Cardiac septum (tissue), 1 donor: Measurements from ENCODE around the gene FJX1. TPM values are rescaled to one million over a fixed set of nuclear protein-coding genes. Genes with fewer than 3 reads are reported as not detected.
"Not testable (repeated sequence)": the region's sequence is repeated elsewhere in the genome, so short reads cannot be mapped to it uniquely, and the experiment has no call there.

Experiments used
- DNase-seq: peaks from one replicate; pipeline ENCODE4 v3.0.0-alpha.2; 2020; ENCODE audit warnings: low spot score
- intact Hi-C: fragments of 100-400 bp; cut with DNase I; formaldehyde crosslinking; loops from one replicate; pipeline ENCODE4 v1.14.0; 2022
- total RNA-seq: library from RNA; stranded (reverse); fragmentation: NEBNext Ultra II Directional; extraction: Animal tissue kit (Norgen Biotek cat#: 25700); gene quantifications from one replicate; pipeline ENCODE4 v1.2.1, GENCODE V29; 2021
- donor health status: DM: no; HTN: no; CAD: no.

FJX1 gene
- total RNA-seq, 1 donor from 2014 or later = 3.6 TPM

DNA sequence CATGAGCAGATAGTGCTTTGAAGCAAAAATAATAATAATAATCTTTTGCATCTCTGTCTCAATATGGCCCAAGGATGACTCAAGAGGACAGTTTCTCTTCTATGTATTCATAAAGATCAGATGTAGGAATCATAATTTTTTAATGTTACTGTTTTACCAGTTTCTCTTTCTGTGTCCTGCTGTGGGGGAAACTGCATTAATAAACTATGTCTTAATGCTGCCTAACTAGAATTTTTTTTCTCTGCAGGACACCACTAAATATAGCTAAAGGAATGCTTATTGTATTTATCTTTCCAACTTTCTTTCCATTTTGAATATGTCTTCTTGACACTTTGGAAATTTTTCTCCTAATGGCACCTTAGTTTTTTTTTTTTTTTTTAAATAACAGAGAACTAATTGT, 6.5 kb downstream of the FJX1 start:
- no peak for DNase-seq
- intact Hi-C loops = no loop called here

DNA sequence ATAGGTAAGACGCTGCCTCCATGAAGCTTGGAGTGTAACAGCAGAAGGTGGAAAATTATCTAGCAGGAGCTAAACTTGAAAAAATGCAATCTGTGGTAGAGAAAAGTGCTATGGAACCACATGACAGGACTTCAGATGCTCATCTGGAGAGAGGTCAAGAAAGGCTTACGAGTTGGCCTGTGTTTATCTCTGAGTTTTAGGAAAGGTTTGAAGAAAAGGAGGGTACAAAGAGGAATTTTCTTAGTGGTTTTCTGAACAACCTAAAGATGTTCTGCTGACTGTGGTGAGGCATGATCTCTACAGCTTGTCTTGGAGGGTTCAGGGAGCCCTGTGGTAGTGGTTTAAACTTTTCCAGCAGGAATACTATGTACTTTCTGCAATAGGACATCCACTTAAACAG, 8.2 kb downstream of the FJX1 start:
- DNase-seq = no peak
- intact Hi-C loops = no loop called here

DNA sequence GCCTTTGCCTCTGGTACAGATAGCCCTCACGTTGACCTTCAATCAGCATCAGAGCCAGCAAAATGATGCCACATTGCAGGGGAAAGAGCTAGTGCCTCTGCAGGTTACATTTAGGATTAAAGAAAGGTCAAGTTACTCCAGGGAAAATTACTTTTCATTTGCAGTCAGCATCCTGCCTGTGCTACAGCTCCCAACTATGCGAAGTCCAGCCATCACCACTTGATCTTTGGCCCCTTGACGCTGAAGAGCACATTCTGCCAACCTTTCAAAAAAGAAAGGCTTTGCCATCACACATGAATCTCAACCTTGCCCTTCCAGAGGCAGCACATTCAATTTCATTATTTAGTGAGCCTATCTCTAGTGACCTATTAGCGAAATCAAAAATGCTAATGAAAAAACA, 11.3 kb downstream of the FJX1 start:
- intact Hi-C loops = no loop called here

DNA sequence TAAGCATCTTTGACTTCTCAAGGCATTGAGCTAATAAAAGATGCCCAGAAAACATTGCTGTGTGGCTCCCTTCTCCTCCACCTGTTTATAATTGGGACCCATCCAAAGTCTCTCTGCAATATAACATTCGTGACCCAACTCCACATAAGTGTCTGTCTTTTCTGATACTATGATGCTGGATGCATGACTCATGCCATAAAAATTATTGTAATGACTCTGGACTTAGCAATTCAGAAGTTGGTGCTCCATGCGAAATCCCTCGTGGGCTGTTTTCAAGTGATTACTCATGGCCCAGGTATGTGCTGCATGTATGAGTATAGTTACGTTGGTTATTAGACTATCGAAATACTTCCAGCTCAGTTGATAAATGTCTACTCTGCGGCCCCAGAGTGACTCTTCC, 11.7 kb downstream of the FJX1 start:
- intact Hi-C loops = no loop called here

More for the DNA sequence above, 11.3 kb downstream of the FJX1 start:
- DNase-seq = no peak

GRCh38 chr11:35631891-35632290, 13.6 kb downstream of the FJX1 start:
- DNase-seq = no peak
- intact Hi-C loops = no loop called here

More for the DNA sequence above, 11.7 kb downstream of the FJX1 start:
- DNase-seq = no peak

DNA sequence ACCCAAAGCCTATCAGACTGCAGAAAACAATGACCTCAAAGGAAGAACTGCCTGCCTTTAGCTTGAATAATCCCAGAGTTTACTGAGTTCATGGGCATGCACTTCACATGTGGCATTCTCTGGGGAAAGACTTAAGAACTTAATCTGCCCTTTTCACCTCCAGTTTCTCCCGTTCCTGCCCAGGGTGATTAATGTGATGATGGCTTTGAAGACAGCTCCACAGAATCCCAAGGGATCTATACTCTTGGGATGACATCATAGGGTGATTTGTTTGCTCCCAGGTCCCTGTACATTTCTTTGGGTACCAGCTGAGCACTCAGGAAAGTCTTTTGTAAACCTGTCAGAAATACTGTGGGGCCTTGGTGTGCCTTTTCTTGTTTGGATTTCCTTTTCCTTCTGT, 14.0 kb downstream of the FJX1 start:
- intact Hi-C loops = no loop called here

DNA sequence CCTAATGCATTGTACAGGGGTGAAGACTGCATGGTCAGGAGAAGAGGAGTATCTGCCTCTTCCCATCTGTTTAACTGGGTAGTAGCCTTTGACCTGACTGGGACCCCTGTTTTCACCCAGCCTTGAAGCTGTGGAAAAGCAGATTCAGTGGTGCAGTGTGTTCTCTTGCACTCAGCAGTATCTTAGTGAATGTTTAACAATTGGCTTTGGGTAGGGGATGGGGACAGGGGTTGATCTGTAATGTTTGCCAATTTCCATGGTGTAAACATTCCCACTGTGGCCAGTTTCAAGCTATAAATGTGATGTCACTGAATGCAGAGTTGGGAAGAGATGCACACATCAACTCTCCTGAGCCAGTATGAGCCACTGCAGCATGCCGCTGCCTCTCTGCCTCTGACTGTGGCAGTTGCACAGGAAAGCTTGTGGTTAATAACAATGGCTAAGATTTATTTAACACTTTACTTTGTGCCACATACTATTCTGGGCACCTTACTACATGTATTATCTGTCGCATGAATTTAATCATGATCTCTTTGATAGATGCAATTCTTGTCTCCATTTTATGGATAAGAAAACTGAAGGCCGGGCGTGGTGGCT, 15.7 kb downstream of the FJX1 start:
- intact Hi-C loops = no loop called here

More for the DNA sequence above, 14.0 kb downstream of the FJX1 start:
- DNase-seq = no peak

DNA sequence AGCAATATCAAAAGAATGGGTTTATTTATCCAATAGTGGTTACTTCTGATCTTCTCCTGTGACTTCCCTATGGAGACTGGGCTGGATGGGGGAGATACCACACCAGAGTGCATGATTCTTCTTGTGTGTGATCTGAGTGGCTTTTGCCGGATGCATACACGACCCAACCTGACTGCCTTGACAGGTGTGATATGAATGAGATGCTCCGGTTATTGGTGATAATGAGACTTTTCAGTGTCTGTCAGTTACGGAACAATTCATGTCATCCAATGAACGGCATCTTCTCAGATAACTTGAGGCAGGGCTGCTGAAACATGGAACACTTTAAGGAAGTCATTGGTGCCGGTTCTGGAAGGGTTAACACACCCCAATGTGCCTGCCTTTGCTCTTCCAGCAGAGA, 17.7 kb downstream of the FJX1 start:
- intact Hi-C loops = no loop called here
- DNase-seq = no peak

More for the DNA sequence above, 15.7 kb downstream of the FJX1 start:
- no peak for DNase-seq

DNA sequence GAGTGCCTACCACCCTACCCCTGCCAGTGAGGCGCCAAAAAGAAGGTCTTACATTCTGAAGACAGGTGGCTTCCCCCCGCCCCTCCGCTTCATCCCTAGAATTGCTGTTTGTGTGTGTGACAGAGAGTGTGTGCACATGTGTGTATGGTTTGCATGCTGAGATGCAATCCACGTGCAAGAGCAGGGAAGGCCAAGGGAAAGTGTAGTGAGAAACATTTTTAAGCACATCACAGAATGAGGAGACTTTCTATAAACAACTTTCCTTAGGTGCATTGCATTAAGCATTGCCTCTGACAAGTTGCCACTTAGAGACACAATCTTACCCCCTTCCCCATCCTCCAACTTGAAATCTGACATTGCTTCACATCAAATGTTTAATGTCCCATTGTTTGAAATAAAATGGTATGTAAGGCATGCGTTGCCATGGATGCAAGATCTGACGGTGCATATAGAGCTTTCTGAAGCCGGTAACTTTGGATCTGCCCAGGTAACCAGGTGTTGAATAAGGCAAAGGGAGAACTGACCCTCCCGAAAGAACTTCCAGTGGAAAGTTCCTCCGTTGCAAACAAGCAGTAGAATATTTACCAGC, 21.4 kb downstream of the FJX1 start:
- intact Hi-C loops = no loop called here
- no peak for DNase-seq

DNA sequence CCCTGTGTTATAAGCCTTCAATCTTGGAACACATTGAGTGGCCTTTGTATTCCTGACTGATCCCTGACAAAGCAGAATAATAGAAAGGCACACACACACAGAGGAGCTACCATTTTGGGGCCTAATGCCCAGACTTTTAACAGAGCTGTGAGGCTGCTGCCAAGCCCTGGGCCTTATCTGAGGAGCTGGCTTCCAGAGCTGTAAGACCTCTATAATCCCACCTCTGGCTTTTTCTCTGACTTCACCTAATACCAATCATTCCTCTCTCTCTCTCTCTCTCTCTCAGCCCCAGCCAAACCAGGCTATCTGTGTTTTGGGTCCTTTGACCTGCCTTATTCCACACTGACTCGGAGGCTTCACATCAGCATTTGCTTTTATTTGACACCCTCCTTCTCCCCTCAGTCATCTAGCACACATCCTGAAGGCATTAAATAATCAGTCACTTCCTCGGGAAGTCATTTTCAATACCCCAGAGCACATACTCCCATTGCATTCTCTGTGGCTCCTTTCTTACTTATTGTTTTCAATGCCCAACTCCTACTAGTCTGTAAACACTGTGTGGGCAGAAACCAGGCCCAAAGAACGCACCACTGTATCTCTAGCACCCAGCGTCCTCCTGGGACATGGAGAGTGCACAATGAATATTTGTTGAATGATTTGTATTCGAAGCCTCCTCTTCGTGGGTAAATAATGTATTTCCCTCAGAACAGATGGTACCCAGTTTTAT, 23.1 kb downstream of the FJX1 start:
- intact Hi-C loops = no loop called here
- DNase-seq = no peak

DNA sequence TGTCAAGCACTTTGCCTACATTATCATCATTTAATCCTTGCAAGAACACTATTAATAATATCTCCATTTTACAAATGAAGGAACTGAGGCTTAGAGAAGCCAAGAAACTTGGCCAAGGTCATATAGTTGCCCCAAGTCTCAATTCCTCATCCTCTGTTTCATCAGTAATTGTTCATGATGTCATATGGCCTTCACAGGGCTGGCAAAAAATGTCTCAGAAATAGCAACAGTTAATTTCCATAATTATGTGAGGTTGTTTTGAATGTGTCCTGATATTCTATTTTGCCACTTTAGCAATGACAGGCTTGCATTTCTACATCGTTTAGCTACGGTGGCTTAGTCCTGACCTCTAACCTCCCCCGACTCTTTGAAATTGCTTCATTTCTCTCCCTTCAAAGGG, 23.7 kb downstream of the FJX1 start:
- DNase-seq = no peak
- intact Hi-C loops = no loop called here

- no peak for DNase-seq
- intact Hi-C loops = no loop called here
Observed at GRCh38 chr11:35647421-35648093, 29.3 kb downstream of the FJX1 start.

DNA sequence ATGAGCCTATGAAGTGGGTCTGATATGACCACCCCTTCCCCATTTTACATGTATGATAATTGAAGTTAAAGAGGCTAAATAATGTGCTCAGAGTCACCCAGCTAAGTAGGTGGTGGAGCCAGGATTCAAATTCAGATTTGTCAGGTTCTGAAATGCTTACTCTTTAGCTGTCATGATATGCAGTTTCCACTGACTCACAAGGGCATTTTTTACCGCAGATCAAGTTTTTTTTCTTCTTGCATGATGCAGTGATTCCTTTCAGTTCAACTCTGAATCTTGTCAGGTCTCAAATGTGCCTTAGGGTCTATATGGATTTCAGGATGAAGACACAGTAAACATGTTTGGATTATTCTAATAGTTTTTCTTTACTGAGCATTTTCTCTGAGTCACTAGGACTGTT, 31.7 kb downstream of the FJX1 start:
- intact Hi-C loops = no loop called here
- no peak for DNase-seq

- DNase-seq = no peak
- intact Hi-C loops = no loop called here
Observed at GRCh38 chr11:35650467-35650866, 32.2 kb downstream of the FJX1 start.

DNA sequence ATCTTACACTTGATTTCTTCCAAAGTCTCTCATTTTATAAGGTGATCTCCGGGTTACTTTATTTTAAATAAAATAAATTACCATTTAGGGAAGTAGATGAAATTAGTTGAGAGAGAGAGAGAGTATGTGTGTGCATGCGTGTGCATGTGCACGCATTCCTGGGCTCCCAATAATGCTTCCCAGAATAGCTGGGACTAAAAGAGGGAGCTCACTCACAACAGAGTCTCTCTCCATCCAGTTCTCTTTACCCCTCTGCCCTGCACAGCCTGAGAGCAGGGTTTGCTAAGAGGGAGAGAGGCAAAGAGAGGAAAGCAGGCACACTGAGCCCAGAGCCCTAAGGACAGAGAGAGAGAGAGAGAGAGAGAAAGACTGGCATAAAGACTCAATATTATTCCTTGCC, 33.0 kb downstream of the FJX1 start:
- intact Hi-C loops = no loop called here
- no peak for DNase-seq

- DNase-seq, intact Hi-C loops: not testable (repeated sequence)
Observed at GRCh38 chr11:35652786-35653185, 34.5 kb downstream of the FJX1 start.

GRCh38 chr11:35654711-35655110, 36.5 kb downstream of the FJX1 start:
- intact Hi-C loops = no loop called here
- DNase-seq = no peak

GRCh38 chr11:35655254-35655653, 37.0 kb downstream of the FJX1 start:
- DNase-seq = no peak
- intact Hi-C loops = no loop called here

DNA sequence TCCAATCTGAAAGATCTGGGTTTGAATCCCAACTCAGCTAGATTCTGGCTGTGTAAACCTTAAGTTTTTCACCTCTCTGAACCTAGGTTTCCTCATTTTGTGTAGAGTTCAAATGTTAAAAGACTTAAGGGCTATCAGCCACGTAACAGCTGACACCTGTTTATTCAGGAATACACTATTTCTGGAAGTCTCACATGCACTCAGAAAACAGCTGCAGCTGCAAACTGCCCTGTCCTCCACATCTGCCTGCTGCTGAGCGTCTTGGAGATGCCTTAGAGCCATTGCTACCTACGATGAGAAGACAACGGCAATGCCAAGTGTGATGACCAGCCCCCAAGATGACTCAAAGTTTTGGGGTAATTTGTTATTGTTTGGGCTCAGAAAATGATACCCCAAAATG, 37.6 kb downstream of the FJX1 start:
- intact Hi-C loops = no loop called here
- DNase-seq = no peak
